Panc1 (cell line): ENCODE results near the gene SLC1A3.

Experiments
- CTCF ChIP-seq: fragments of 450-650 bp; IDR thresholded peaks from 2 replicates; pipeline ENCODE4 v1.5.1; 2017; ENCODE audit warnings: mild to moderate bottlenecking
- POLR2AphosphoS5 ChIP-seq: IDR thresholded peaks from 2 replicates; pipeline ENCODE4 v1.6.1; 2012; ENCODE audit warnings: mild to moderate bottlenecking, low read depth, low read length, moderate library complexity
- REST ChIP-seq, 2 experiments: IDR thresholded peaks; 2 replicates each; pipeline ENCODE4 v1.6.1; 2011 to 2012; ENCODE audit warnings: low read depth in 2 of 2, control low read depth in 1 of 2, low read length in 1 of 2, mild to moderate bottlenecking in 1 of 2, moderate library complexity in 1 of 2; ENCODE audit not compliant: insufficient read depth in 1 of 2
- SIN3A ChIP-seq: IDR thresholded peaks from 2 replicates; pipeline ENCODE4 v1.6.1; 2012; ENCODE audit warnings: low read depth, mild to moderate bottlenecking, low read length, moderate library complexity, borderline replicate concordance; ENCODE audit not compliant: insufficient read depth

- TF ChIP-seq CTCF, result peak; percentile 76; the same call in 1 of the 2 replicates
- TF ChIP-seq SIN3A, result no peak
- no peak for TF ChIP-seq REST (IDR thresholded peaks at IDR 0.05; ENCODE audit: insufficient read depth in 1 of 2, low read depth in 2 of 2, low read length in 1 of 2)
- no peak for TF ChIP-seq POLR2AphosphoS5
Measured at GRCh38 chr5:36728697-36729543, 122.5 kb downstream of the SLC1A3 start.
